Lung (tissue), 12 donors: ENCODE data around the gene TACSTD2. TPM values are rescaled to one million over a fixed set of nuclear protein-coding genes. Genes with fewer than 3 reads are reported as not detected.

ENCODE experiments used
- ATAC-seq: fragments of 200-7000 bp; cut with Tn5 transposase; one replicate; pipeline ENCODE4 v1.9.1; 2020; ENCODE audit warnings: moderate number of reproducible peaks; ENCODE audit not compliant: insufficient read depth, low FRiP score
- DNase-seq, 3 donors: peaks; one replicate each; pipeline ENCODE4 v3.0.0-alpha.2; 2013 to 2017
- H3K27ac ChIP-seq, 2 donors: one replicate each; pipeline ENCODE4 v1.5.1; 2013; ENCODE audit warnings: mild to moderate bottlenecking in 2 of 2, moderate library complexity in 2 of 2, control low read depth in 1 of 2, inconsistent platforms in 1 of 2, low read depth in 1 of 2, low read length in 1 of 2
- H3K27me3 ChIP-seq, 3 donors: one replicate each; pipeline ENCODE4 v1.5.1; 2013; ENCODE audit warnings: low read length in 2 of 3; ENCODE audit not compliant: control insufficient read depth in 3 of 3, insufficient read depth in 3 of 3
- H3K36me3 ChIP-seq, 4 donors: one replicate each; pipeline ENCODE4 v1.5.1; 2013; ENCODE audit warnings: low read length in 4 of 4, mild to moderate bottlenecking in 1 of 4, moderate library complexity in 1 of 4; ENCODE audit not compliant: control insufficient read depth in 4 of 4, insufficient read depth in 4 of 4
- H3K4me1 ChIP-seq, 5 donors: one replicate each; pipeline ENCODE4 v1.5.1; 2013; ENCODE audit warnings: low read length in 5 of 5, mild to moderate bottlenecking in 2 of 5, moderate library complexity in 1 of 5; ENCODE audit not compliant: control insufficient read depth in 5 of 5, insufficient read depth in 5 of 5
- H3K4me3 ChIP-seq: one replicate; pipeline ENCODE4 v1.5.1; 2013; ENCODE audit warnings: mild to moderate bottlenecking, control low read depth, moderate library complexity
- H3K9ac ChIP-seq, 2 donors: one replicate each; pipeline ENCODE4 v1.5.1; 2013; ENCODE audit warnings: low read length in 2 of 2, control low read depth in 1 of 2; ENCODE audit not compliant: insufficient read depth in 1 of 2
- H3K9me3 ChIP-seq, 4 donors: one replicate each; pipeline ENCODE4 v1.5.1; 2013; ENCODE audit warnings: low read length in 3 of 4, mild to moderate bottlenecking in 1 of 4, moderate library complexity in 1 of 4; ENCODE audit not compliant: control insufficient read depth in 4 of 4, insufficient read depth in 3 of 4
- CTCF ChIP-seq: IDR thresholded peaks from 2 replicates; pipeline ENCODE4 v1.5.1; 2012; ENCODE audit warnings: mild to moderate bottlenecking; ENCODE audit errors: control extremely low read depth, extremely low read depth
- WGBS, 2 donors: extraction: QIAGEN DNeasy Blood & Tissue Kit; methylation state at CpG; one replicate each; pipeline ENCODE4 v1.1.7; 2013; 5-methylcytosine and 5-hydroxymethylcytosine counted together
- polyA plus RNA-seq, 2 donors: library from polyadenylated mRNA; stranded (reverse); fragments of 200-250 nt; gene quantifications; one replicate each; pipeline ENCODE4 v1.2.1, GENCODE V29; 2013
- total RNA-seq, 2 donors: library from RNA; depleted of rRNA in 1 of 2; stranded (reverse); fragments of >200 nt in 1 of 2; gene quantifications; one replicate each; pipeline ENCODE4 v1.2.1, GENCODE V29; 2014 to 2021
- donor health status: control.
- donor health status: control.
- donor health status: Bipolar disorder and iron deficiency.
- donor health status: healthy.
- donor health status: DM: yes; HTN: yes; CAD: no.

Gene TACSTD2
- total and polyA plus RNA-seq, 4 donors, result 55.5 to 204 (median 163) TPM

DNA sequence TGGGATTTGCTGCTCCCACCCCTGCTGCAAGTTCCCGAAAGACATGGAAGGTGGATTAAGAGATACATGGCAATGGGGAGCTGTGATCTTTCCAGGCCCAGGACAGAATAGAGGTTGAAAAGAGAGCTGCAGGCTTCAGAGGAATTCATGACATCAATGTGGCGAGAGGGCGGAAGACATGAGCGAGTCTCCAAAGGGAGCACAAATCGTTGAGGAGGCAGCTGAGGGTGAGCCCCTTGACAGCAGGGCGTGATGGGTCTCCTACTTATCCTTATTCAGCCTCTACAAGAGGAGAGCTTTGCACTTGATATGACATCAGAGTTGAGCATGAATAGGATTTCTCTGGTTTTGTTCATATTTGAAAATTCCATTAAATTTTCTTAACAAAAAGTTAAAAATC lies 45.5 kb upstream of the TACSTD2 start:
- DNase-seq (no peak), ATAC-seq (no peak)
- H3K4me3 ChIP-seq, result no peak overlapping the region
- H3K9me3 ChIP-seq, result no peaks in the 10 kb centered on the region
- no peak for TF ChIP-seq CTCF
- WGBS, 2 donors, result 96 to 99% methylated on average over 6 of the region's 6 CpGs
- H3K36me3 ChIP-seq, result no peaks in the 10 kb centered on the region
- no peak overlapping the region for H3K9ac ChIP-seq
- no peak overlapping the region for H3K27ac ChIP-seq
- H3K27me3 ChIP-seq, result no peaks in the 10 kb centered on the region
- peaks cover 0 to 12% (median 10%) of the 10 kb centered on the region in 5 donors for H3K4me1 ChIP-seq

DNA sequence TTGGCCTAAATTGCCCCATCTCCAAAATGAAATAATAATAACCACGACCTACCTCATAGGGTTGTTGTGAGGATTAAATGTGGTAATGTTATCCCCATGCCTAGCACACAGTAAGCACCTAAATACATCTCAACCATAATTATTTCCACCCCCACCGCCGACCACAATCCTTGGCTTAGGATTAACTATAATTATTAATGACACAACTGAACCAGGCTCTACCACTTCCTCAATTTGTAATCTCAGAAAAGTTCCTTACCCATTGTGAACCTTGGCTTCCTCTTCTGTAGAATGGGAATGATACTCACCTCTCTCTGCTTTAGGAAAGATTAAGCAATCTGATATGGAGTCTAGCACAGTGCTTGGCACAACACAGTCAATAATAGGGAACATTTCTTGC lies 44.3 kb upstream of the TACSTD2 start:
- WGBS, 2 donors, result 41 to 70% methylated on average over 3 of the region's 3 CpGs
- Histone ChIP-seq H3K27me3 (no peaks in the 10 kb centered on the region), H3K9ac (no peak overlapping the region), H3K4me1 (peaks cover 0 to 12% (median 10%) of the 10 kb centered on the region in 5 donors), H3K4me3 (no peak overlapping the region), H3K27ac (no peak overlapping the region), H3K9me3 (no peaks in the 10 kb centered on the region), H3K36me3 (no peaks in the 10 kb centered on the region)
- no peak for ATAC-seq
- no peak for DNase-seq
- TF ChIP-seq CTCF, result no peak

DNA sequence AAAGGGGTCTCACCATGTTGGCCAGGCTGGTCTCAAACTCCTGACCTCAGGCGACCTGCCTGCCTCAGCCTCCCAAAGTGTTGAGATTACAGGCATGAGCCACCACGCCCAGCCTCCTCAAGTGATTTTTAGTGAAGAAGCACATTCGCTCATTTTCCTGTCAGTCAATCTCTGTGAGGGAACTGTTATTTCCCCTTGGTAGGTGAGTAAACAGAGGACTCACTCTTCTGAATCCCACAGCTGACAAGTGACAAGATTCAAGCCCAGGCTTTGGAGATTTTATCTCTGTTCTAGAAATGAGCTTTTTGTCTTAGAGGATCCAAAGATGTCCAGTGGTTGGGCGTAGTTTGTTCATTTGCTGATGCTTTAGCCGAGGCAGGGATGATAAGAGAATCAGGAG lies 43.9 kb upstream of the TACSTD2 start:
- no peak overlapping the region for H3K27ac ChIP-seq
- H3K36me3 ChIP-seq, result no peaks in the 10 kb centered on the region
- 79 to 83% methylated on average over 5 of the region's 5 CpGs for WGBS, 2 donors

More for the DNA sequence above, 43.9 kb upstream of the TACSTD2 start:
- DNase-seq (no peak), ATAC-seq (no peak)
- Histone ChIP-seq H3K4me3 (no peak overlapping the region), H3K4me1 (peaks cover 0 to 12% (median 10%) of the 10 kb centered on the region in 5 donors), H3K27me3 (no peaks in the 10 kb centered on the region), H3K9me3 (no peaks in the 10 kb centered on the region), H3K9ac (no peak overlapping the region)
- TF ChIP-seq CTCF, result no peak
